Aorta (tissue), 5 donors: ENCODE results near the gene CNIH4. TPM values are rescaled to one million over a fixed set of nuclear protein-coding genes. Genes with fewer than 3 reads are reported as not detected.
A peak's percentile ranks its signal among the peaks of the same experiment; 100 is the strongest.

Experiments used
- ATAC-seq: fragments of 200-7000 bp; cut with Tn5 transposase; one replicate; pipeline ENCODE4 v1.9.1; 2022; ENCODE audit warnings: moderate library complexity; ENCODE audit not compliant: low FRiP score
- DNase-seq, 2 donors: peaks; one replicate each; pipeline ENCODE4 v3.0.0-alpha.2; 2020
- H3K27ac ChIP-seq, 2 donors: one replicate each; pipeline ENCODE4 v1.5.1; 2013; ENCODE audit warnings: low read length in 2 of 2, mild to moderate bottlenecking in 2 of 2, moderate library complexity in 2 of 2, control low read depth in 1 of 2, inconsistent platforms in 1 of 2, low read depth in 1 of 2
- H3K27me3 ChIP-seq, 2 donors: one replicate each; pipeline ENCODE4 v1.6.1; 2013; ENCODE audit warnings: control low read depth in 1 of 2, low read length in 1 of 2, mild to moderate bottlenecking in 1 of 2, moderate library complexity in 1 of 2; ENCODE audit not compliant: insufficient read depth in 2 of 2, control insufficient read depth in 1 of 2
- H3K36me3 ChIP-seq, 2 donors: one replicate each; pipeline ENCODE4 v1.6.1; 2013; ENCODE audit warnings: control low read depth in 1 of 2, low read length in 1 of 2, mild to moderate bottlenecking in 1 of 2; ENCODE audit not compliant: insufficient read depth in 2 of 2, control insufficient read depth in 1 of 2
- H3K4me1 ChIP-seq, 2 donors: one replicate each; pipeline ENCODE4 v1.6.1; 2013; ENCODE audit warnings: low read length in 2 of 2, control low read depth in 1 of 2, mild to moderate bottlenecking in 1 of 2, moderate library complexity in 1 of 2; ENCODE audit not compliant: insufficient read depth in 2 of 2, control insufficient read depth in 1 of 2
- H3K4me3 ChIP-seq, 2 donors: one replicate each; pipeline ENCODE4 v1.5.1; 2013; ENCODE audit warnings: low read length in 2 of 2, control low read depth in 1 of 2, mild to moderate bottlenecking in 1 of 2
- H3K9me3 ChIP-seq: one replicate; pipeline ENCODE4 v1.6.1; 2013; ENCODE audit warnings: mild to moderate bottlenecking, low read length; ENCODE audit not compliant: control insufficient read depth
- WGBS, 2 donors: extraction: QIAGEN DNeasy Blood & Tissue Kit; methylation state at CpG; one replicate each; pipeline ENCODE4 v1.1.7; 2013; 5-methylcytosine and 5-hydroxymethylcytosine counted together
- intact Hi-C, 2 donors: fragments of 100-400 bp; cut with DNase I; formaldehyde crosslinking; loops; one replicate each; pipeline versions ENCODE4 v1.14.2 to v1.15.0; 2022
- polyA plus RNA-seq, 2 donors: library from polyadenylated mRNA; stranded (reverse); fragments of 200-250 nt; gene quantifications; one replicate each; pipeline ENCODE4 v1.2.3, GENCODE V29; 2013
- total RNA-seq, 2 donors: library from RNA; stranded (reverse); fragmentation: NEBNext Ultra II Directional; extraction: Animal tissue kit (Norgen Biotek cat#: 25700); gene quantifications; one replicate each; pipeline ENCODE4 v1.2.1, GENCODE V29; 2021
- donor health status: healthy with polysubstance abuse.
- donor health status: Bipolar disorder and iron deficiency.
- donor health status: DM: no; HTN: no; CAD: no.
- donor health status: DM: no; HTN: no; CAD: no.
- donor health status: DM: yes; HTN: yes; CAD: no.

CNIH4 gene
- total and polyA plus RNA-seq, 4 donors, result 44.0 to 49.1 (median 45.5) TPM

- no peak for DNase-seq
- WGBS, 2 donors, result 0% methylated on average over 7 of the region's 7 CpGs
- H3K9me3 ChIP-seq, result no peaks in the 10 kb centered on the region
- H3K27ac ChIP-seq, result peak overlapping the region in 1 of 2 donors; percentile 95
- H3K4me3 ChIP-seq, result peak overlapping the region; percentile 82 to 99
- no peaks in the 10 kb centered on the region for H3K4me1 ChIP-seq
- H3K36me3 ChIP-seq, result no peaks in the 10 kb centered on the region
- intact Hi-C loops, result loop anchor here in 1 of 2 donors (5.0 kb wide), 1 partner anchor 212 kb away; no protein-coding TSS in a partner anchor
- no peaks in the 10 kb centered on the region for H3K27me3 ChIP-seq
- no peak for ATAC-seq
These were observed 27.2 kb upstream of the CNIH4 start for GRCh38 chr1:224329484-224329841.

GRCh38 chr1:224329842-224330753 is 26.6 kb upstream of the CNIH4 start, which contains the start of gene NVL:
NVL (minus strand) TSS chr1:224330172; CDS start chr1:224330127, 45 bp downstream.
- intact Hi-C loops, result loop anchor here (2.0 to 5.0 kb wide), 2 partner anchors 213 to 215 kb away; partner anchors contain the start of gene FBXO28 (in 1 of the 2)
- H3K4me1 ChIP-seq, result no peaks in the 10 kb centered on the region
- peak; percentile 96 for ATAC-seq
- H3K27ac ChIP-seq, result peak within 1 kb of the TSS; percentile 50 to 95
- H3K36me3 ChIP-seq, result no peaks in the 10 kb centered on the region
- DNase-seq, result peak; percentile 89 to 93
- no peaks in the 10 kb centered on the region for H3K27me3 ChIP-seq
- H3K4me3 ChIP-seq, result peak within 1 kb of the TSS; percentile 82 to 99
- no peaks in the 10 kb centered on the region for H3K9me3 ChIP-seq
- 0% methylated on average over 52 of the region's 52 CpGs for WGBS, 2 donors

- H3K4me1 ChIP-seq, result no peaks in the 10 kb centered on the region
- intact Hi-C loops, result loop anchor here in 1 of 2 donors (2.0 kb wide), 1 partner anchor 217 kb away; the partner anchor contains the start of gene FBXO28
- ATAC-seq, result no peak
- no peak overlapping the region for H3K4me3 ChIP-seq
- no peaks in the 10 kb centered on the region for H3K36me3 ChIP-seq
- 97 to 100% methylated on average over 2 of the region's 2 CpGs for WGBS, 2 donors
- no peak overlapping the region for H3K27ac ChIP-seq
- H3K9me3 ChIP-seq, result no peaks in the 10 kb centered on the region
- H3K27me3 ChIP-seq, result no peaks in the 10 kb centered on the region
- DNase-seq, result no peak
These were observed 25.4 kb upstream of the CNIH4 start for GRCh38 chr1:224331326-224331725.

DNA sequence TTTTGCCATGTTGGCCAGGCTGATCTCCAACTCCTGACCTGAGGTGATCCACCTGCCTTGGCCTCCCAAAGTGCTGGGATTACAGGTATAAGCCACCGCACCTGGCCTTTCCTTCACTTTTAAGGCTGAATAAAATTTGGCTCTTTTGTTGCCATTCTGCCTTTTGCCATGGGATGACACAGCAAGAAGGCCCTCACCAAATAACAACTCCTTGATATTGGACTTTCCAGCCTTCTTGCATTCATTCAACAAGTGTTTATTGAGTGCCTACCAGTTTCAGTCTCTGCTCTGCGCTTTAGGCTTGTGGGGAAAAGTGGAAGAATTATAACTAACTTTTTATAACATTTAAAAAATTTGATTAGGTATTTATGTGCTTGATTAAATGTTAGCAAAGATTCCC is 24.9 kb upstream of the CNIH4 start:
- DNase-seq, result no peak
- Histone ChIP-seq H3K4me3 (no peak overlapping the region), H3K27ac (no peak overlapping the region), H3K27me3 (no peaks in the 10 kb centered on the region), H3K9me3 (no peaks in the 10 kb centered on the region), H3K36me3 (no peaks in the 10 kb centered on the region), H3K4me1 (no peaks in the 10 kb centered on the region)
- 99 to 100% methylated on average over 2 of the region's 2 CpGs for WGBS, 2 donors
- ATAC-seq, result no peak
- intact Hi-C loops, result loop anchor here in 1 of 2 donors (2.0 kb wide), 1 partner anchor 217 kb away; the partner anchor contains the start of gene FBXO28

- H3K27ac ChIP-seq, result no peak overlapping the region
- no peaks in the 10 kb centered on the region for H3K27me3 ChIP-seq
- intact Hi-C loops, result no loop called here
- WGBS, 2 donors, result 18 to 23% methylated on average over 3 of the region's 3 CpGs
- DNase-seq (no peak), ATAC-seq (peak; percentile 80)
- no peaks in the 10 kb centered on the region for H3K4me1 ChIP-seq
- no peaks in the 10 kb centered on the region for H3K9me3 ChIP-seq
- no peaks in the 10 kb centered on the region for H3K36me3 ChIP-seq
- no peak overlapping the region for H3K4me3 ChIP-seq
These were observed 23.3 kb upstream of the CNIH4 start for GRCh38 chr1:224333309-224333926.

DNA sequence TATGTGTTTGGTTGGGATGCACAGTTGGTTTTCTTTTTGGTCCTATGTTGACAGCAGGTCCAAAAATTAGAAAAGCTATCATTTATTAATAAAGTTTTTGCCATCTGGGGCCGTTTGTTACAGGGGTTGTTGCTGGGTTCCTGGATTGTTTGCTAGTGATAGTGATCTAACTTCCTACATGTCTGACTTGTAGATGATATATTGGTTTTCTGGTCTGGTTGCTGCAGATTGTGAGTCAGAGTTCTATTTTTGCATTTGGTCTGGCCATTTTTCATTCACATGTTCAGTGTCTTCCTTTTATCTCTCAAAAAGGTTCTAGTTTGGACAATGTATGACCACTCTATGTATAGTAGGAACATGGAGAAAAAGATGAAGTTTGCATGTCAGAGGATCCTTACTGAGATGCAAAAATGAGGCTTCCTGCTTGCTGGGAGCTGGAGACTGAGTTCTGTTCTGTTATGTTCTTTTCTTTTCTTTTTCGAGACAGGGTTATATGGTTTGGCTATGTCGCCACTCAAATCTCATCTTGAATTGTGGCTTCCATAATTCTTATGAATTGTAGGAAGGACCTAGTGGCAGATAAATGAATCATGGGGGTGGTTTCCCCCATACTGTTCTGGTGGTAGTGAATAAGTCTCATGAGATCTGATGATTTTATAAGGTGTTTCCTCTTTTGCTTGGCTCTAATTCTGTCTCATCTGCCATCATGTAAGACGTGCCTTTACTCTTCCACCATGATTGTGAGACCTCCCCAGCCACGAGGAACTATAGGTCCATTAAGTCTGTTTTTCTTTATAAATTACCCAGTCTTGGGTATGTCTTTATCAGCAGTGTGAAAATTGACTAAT is 22.5 kb upstream of the CNIH4 start:
- Histone ChIP-seq H3K27me3 (no peaks in the 10 kb centered on the region), H3K4me1 (no peaks in the 10 kb centered on the region), H3K36me3 (no peaks in the 10 kb centered on the region), H3K9me3 (no peaks in the 10 kb centered on the region), H3K4me3 (no peak overlapping the region), H3K27ac (no peak overlapping the region)
- WGBS, 2 donors, result 37 to 42% methylated on average over 5 of the region's 5 CpGs
- no peak for DNase-seq
- intact Hi-C loops, result no loop called here
- no peak for ATAC-seq

DNA sequence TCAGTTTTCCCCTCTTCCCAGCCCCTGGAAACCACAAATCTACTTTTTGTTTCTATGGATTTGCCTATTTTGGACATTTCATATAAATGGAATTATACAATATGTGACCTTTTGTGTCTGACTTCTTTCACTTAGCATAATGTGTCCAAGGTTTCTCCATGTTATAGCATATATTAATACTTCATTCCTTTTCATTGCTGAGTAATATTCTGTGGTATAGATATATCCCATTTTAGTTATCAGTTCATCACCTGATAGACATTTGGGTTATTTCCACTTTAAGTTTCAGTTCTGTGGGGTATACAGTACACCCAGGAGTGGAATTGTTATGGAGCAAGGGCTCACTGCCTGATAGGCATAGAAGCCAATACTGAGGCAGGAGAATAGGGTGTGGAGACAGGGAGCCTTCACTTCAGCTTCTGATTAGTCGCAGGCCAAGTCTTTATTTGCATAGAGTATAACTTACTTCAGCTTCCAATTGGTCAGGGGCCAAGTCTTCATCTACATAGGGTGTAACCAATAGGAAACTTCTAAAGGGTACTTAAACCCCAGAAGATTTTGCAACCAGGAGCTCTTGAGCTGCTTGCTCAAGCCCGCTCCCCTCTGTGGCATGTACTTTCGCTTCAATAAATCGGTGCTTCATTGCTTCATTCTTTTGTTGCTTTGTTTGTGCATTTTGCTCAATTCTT is 18.4 kb upstream of the CNIH4 start:
- no peaks in the 10 kb centered on the region for H3K9me3 ChIP-seq
- H3K27me3 ChIP-seq, result no peaks in the 10 kb centered on the region
- WGBS, 2 donors, result 85 to 95% methylated on average over 4 of the region's 4 CpGs
- H3K4me3 ChIP-seq, result no peak overlapping the region
- no peak overlapping the region for H3K27ac ChIP-seq
- H3K4me1 ChIP-seq, result no peaks in the 10 kb centered on the region
- intact Hi-C loops, result no loop called here
- DNase-seq (no peak), ATAC-seq (no peak)
- no peaks in the 10 kb centered on the region for H3K36me3 ChIP-seq
